Erythroblast (primary cell): ENCODE measurements around the gene GIMAP1.

Experiments
- GATA1 ChIP-seq: IDR thresholded peaks from 2 replicates; pipeline ENCODE4 v1.6.1; 2011; ENCODE audit warnings: low read depth, mild to moderate bottlenecking, control low read depth, low read length, moderate library complexity
- POLR2A ChIP-seq: IDR thresholded peaks from 2 replicates; pipeline ENCODE4 v1.6.1; 2011; ENCODE audit warnings: mild to moderate bottlenecking, low read length

- TF ChIP-seq POLR2A = no peak
- TF ChIP-seq GATA1 = no peak
These were observed 7.1 kb downstream of the GIMAP1 start for GRCh38 chr7:150723467-150723866.
